Measurements from ENCODE around the gene LKAAEAR1.

Gene LKAAEAR1

DNA sequence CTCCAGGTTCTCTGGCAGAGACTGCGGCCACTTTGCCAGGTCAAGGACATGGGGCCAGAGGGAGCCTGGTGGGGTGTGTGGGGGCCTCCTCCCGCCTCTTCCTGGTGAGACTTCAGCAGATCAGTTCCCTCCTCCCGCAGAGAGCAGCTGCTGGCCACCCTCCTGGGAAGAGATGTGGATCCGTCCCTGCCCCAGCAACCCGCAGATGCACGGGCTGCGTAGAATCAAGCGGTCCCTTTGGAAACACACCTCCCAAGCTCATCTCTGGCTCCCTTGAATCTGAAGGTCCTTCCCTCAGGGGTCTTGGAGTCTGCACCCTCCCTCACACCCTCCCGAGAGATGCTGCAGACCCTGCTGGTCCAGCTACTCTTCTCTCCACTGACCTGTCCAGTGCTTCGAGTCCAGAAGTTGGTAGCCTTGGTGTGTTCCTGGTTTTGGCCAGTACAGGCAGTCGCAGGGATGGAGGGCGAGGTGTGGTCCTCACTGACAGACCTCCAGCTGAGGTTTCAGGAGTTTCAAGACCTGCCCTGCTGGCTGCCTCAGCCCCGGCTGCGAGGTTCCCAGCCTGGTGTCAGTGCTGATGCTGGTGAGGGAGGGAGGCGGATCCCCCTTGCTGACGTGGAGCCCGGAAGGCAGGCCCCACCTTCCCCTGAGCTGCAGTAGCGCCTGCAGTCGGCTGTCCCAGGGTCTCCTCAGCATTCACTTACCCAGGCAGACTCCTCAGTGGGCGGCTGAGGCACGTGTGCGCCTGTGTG is 23.0 kb upstream of the LKAAEAR1 start, which contains the start of gene NPBWR2:
NPBWR2 (minus strand) TSS at position 585 of the 755 bp plus-strand sequence. CDS start 734 bp downstream, outside the sequence.
- Histone ChIP-seq H3K36me3 (replicated peaks) (no peaks in the 10 kb centered on the region), H3K27me3 (replicated peaks) (peaks cover 12% of the 10 kb centered on the region), H3K4me3 (ENCODE audit: low read depth, low read length) (no peak within 1 kb of the TSS), H3K27ac (no peak within 1 kb of the TSS)
- TF ChIP-seq, protein P1, sequence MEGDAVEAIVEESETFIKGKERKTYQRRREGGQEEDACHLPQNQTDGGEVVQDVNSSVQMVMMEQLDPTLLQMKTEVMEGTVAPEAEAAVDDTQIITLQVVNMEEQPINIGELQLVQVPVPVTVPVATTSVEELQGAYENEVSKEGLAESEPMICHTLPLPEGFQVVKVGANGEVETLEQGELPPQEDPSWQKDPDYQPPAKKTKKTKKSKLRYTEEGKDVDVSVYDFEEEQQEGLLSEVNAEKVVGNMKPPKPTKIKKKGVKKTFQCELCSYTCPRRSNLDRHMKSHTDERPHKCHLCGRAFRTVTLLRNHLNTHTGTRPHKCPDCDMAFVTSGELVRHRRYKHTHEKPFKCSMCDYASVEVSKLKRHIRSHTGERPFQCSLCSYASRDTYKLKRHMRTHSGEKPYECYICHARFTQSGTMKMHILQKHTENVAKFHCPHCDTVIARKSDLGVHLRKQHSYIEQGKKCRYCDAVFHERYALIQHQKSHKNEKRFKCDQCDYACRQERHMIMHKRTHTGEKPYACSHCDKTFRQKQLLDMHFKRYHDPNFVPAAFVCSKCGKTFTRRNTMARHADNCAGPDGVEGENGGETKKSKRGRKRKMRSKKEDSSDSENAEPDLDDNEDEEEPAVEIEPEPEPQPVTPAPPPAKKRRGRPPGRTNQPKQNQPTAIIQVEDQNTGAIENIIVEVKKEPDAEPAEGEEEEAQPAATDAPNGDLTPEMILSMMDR (IDR thresholded peaks at IDR 0.05; ENCODE audit: low read depth, low read length, missing control alignments) = no peak
- no peak for DNase-seq
- in situ Hi-C loops (cut with HindIII; ENCODE audit: low pct_ligation_motif_present, low sequenced_read_pairs) = no loop called here

DNA sequence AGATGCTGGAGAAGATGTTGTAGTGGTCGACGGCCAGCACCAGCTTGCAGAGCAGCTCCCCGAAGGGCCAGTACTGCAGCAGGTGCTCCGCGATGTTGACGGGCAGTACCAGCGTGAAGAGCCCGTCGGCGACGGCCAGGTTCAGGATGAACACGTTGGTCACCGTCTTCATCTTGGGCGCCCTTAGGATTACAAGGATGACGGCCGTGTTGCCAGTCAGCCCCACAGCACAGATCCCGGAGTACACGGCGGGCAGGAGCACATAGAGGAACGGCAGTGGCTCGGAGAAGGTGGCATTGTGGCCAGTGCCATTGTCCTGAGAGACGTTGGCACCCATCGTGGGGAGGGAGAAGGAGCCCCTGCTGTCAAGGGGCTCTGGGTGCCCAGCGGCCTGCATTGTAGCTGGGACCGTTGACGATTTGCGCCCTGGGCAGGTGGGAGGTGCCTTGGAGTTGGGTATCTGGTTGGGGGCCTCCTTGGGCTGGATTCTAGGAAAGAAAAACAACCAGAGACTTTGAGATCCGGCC is 22.3 kb upstream of the LKAAEAR1 start:
- peaks cover 19% of the 10 kb centered on the region for H3K27me3 ChIP-seq (replicated peaks)
- H3K4me3 ChIP-seq (ENCODE audit: low read depth, low read length) = no peak overlapping the region
- in situ Hi-C loops (cut with HindIII; ENCODE audit: low pct_ligation_motif_present, low sequenced_read_pairs) = no loop called here
- H3K27ac ChIP-seq = no peak overlapping the region
- H3K36me3 ChIP-seq (replicated peaks) = no peaks in the 10 kb centered on the region
- no peak for DNase-seq
- TF ChIP-seq, protein P1 (IDR thresholded peaks at IDR 0.05; ENCODE audit: low read depth, low read length, missing control alignments) = no peak

DNA sequence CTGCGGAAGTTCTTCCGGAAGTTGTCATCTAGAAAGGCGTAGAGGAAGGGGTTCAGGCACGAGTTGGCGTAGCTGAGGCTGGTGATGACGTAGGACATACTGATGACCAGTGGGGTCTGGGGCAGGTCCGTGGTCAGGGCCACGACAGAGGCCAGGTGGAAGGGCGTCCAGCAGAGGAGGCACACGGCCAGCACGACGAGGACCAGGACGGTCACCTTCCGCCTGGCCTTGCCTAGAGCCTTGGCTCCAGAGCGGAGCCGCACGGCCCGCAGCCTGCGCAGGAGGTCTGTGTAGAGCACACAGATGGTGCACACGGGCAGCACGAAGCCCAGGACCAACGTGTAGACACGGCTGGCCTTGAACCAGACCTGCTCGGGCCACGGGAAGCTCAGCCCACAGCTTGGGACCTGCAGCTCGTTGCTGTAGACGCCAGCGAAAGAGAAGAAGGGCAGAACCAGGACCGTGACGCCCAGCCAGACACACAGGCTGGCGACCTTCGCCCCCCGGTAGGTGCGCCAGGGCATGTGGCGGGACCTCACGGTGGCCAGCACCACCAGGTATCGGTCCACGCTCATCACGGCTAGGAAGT is 21.7 kb upstream of the LKAAEAR1 start:
- no peak for DNase-seq
- TF ChIP-seq, protein P1 (IDR thresholded peaks at IDR 0.05; ENCODE audit: low read depth, low read length, missing control alignments) = no peak
- Histone ChIP-seq H3K36me3 (replicated peaks) (no peaks in the 10 kb centered on the region), H3K27me3 (replicated peaks) (peaks cover 25% of the 10 kb centered on the region), H3K27ac (no peak overlapping the region), H3K4me3 (ENCODE audit: low read depth, low read length) (no peak overlapping the region)
- in situ Hi-C loops (cut with HindIII; ENCODE audit: low pct_ligation_motif_present, low sequenced_read_pairs) = no loop called here

DNA sequence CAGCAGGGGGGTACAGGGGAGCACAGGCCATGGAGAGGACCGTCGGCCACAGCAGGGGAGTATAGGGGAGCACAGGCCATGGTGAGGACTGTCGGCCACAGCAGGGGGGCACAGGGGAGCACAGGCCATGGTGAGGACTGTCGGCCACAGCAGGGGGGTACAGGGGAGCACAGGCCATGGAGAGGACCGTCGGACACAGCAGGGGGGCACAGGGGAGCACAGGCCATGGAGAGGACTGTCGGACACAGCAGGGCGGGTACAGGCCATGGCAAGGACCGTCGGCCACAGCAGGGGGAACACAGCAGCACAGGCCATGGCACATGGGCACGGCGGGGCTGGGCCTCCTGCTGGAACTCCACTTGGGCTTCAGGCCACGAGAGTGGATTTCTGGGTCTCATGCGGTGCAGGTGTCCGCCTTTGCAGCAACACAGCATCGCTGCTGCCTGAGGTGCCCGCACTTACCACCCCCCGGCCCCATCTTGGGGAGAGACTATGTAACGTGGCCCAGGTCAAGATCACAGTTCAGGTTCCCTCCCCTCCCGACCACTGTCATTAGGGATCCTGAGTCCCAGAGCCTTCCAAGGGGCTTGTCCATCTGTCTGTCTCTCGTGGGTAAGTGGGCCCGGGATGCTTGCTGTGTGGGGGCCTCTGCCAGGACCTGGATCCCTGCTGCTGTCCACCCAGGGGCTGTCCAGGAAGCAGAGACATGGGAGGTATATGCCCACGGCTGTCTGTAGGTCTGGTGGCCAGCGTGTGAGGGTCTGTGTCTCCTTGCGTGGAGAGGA is 20.7 kb upstream of the LKAAEAR1 start:
- Histone ChIP-seq H3K27me3 (replicated peaks) (peaks cover 34% of the 10 kb centered on the region), H3K36me3 (replicated peaks) (no peaks in the 10 kb centered on the region), H3K27ac (no peak overlapping the region), H3K4me3 (ENCODE audit: low read depth, low read length) (no peak overlapping the region)
- TF ChIP-seq, protein P1 (IDR thresholded peaks at IDR 0.05; ENCODE audit: low read depth, low read length, missing control alignments) = no peak
- DNase-seq = no peak
- in situ Hi-C loops (cut with HindIII; ENCODE audit: low pct_ligation_motif_present, low sequenced_read_pairs) = no loop called here

DNA sequence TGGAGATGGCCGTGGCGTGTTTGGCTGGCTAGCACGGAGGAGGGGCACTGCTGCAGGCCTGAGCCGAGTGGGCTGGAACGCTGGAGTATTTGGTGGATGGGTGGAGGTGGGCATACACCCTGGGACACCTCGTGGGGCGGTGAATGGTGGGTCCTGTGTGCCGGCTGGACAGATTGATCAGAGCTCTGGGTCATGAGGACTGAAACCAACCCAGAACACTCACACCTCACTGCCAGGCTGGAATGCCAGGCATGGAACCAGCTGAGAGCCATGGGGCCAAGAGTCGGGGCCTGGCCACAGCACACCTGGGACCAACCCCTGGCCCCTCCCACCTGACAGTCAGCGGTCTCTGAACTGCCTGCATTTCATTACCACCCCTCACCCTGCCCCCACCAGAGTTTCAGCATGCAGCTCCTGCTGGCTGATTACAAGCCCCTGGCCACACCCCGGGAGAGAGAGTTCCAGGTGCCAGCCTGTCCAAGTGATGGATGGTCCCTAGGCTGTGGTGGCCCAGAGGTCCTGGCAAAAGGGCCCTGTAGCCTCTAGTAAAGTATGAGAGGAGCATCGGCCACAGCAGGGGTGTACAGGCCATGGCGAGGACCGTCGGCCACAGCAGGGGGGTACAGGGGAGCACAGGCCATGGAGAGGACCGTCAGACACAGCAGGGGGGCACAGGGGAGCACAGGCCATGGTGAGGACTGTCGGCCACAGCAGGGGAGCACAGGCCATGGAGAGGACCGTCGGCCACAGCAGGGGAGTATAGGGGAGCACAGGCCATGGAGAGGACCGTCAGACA is 19.9 kb upstream of the LKAAEAR1 start:
- no peaks in the 10 kb centered on the region for H3K36me3 ChIP-seq (replicated peaks)
- no peak overlapping the region for H3K27ac ChIP-seq
- peaks cover 34% of the 10 kb centered on the region for H3K27me3 ChIP-seq (replicated peaks)
- no peak for DNase-seq
- in situ Hi-C loops (cut with HindIII; ENCODE audit: low pct_ligation_motif_present, low sequenced_read_pairs) = no loop called here
- TF ChIP-seq, protein P1 (IDR thresholded peaks at IDR 0.05; ENCODE audit: low read depth, low read length, missing control alignments) = no peak
- no peak overlapping the region for H3K4me3 ChIP-seq (ENCODE audit: low read depth, low read length)

Measured in brain microvascular endothelial cell (primary cell).